Right ventricle myocardium inferior (tissue), 1 donor: ENCODE measurements around the gene FBXO34. TPM values are rescaled to one million over a fixed set of nuclear protein-coding genes. Genes with fewer than 3 reads are reported as not detected.

Experiments used
- ATAC-seq: fragments of 200-7000 bp; cut with Tn5 transposase; one replicate; pipeline ENCODE4 v1.9.1; 2020; ENCODE audit warnings: mild to moderate bottlenecking, moderate library complexity
- DNase-seq: peaks from one replicate; pipeline ENCODE4 v3.0.0; 2021; ENCODE audit errors: missing footprints
- intact Hi-C: fragments of 100-400 bp; cut with DNase I; formaldehyde crosslinking; loops from one replicate; pipeline ENCODE4 v1.11.0; 2022
- long read RNA-seq: library from polyadenylated mRNA; unstranded; transcript quantifications from one replicate; pipeline ENCODE4 v2.0.0, GENCODE V29; 2021
- total RNA-seq: library from RNA; stranded (reverse); fragmentation: NEBNext Ultra II Directional; extraction: Animal tissue kit (Norgen Biotek cat#: 25700); gene quantifications from one replicate; pipeline ENCODE4 v1.2.1, GENCODE V29; 2021
- donor health status: DM: no; HTN: yes; CAD: no; lungs with severe emphysema.

The FBXO34 gene
- 24.5 TPM for total RNA-seq
- long read RNA-seq, transcript FBXO34-201 (2 exons, 3,464 nt) = major isoform, 33 of 37 reads
- long read RNA-seq, partial matches to known transcripts = 3 of 37 reads
- long read RNA-seq, other reads (novel, unspliced or antisense) = 1 of 37 reads

- ATAC-seq = peak; percentile 96
- intact Hi-C loops = loop anchor here (1.0 to 10.0 kb wide), 4 partner anchors 83 to 216 kb away; partner anchors contain the start of genes ATG14 and MAPK1IP1L
- DNase-seq = peak; percentile 100
Measured at GRCh38 chr14:55270832-55271571, at the start of gene FBXO34. Gene FBXO34, plus strand, starts transcription at chr14:55271421. Its CDS starts 78,970 bp downstream, at chr14:55350391.

- DNase-seq (no peak), ATAC-seq (no peak)
- intact Hi-C loops = no loop called here
Measured at GRCh38 chr14:55221968-55222367, 49.3 kb upstream of the FBXO34 start.

GRCh38 chr14:55223364-55223763 lies 47.9 kb upstream of the FBXO34 start:
- no peak for ATAC-seq
- DNase-seq = no peak
- intact Hi-C loops = no loop called here

- ATAC-seq = no peak
- intact Hi-C loops = no loop called here
- no peak for DNase-seq
Measured at GRCh38 chr14:55228261-55228660, 43.0 kb upstream of the FBXO34 start.

GRCh38 chr14:55233591-55233990 lies 37.6 kb upstream of the FBXO34 start:
- ATAC-seq (no peak), DNase-seq (no peak)
- intact Hi-C loops = no loop called here

- ATAC-seq = no peak
- intact Hi-C loops = no loop called here
Measured at GRCh38 chr14:55238019-55238680, 33.1 kb upstream of the FBXO34 start.

GRCh38 chr14:55239320-55239719 lies 31.9 kb upstream of the FBXO34 start:
- intact Hi-C loops = no loop called here
- no peak for DNase-seq
- ATAC-seq = no peak

More at GRCh38 chr14:55238019-55238680, 33.1 kb upstream of the FBXO34 start:
- no peak for DNase-seq

- intact Hi-C loops = no loop called here
- ATAC-seq (no peak), DNase-seq (no peak)
Measured at GRCh38 chr14:55240526-55241178, 30.6 kb upstream of the FBXO34 start.

GRCh38 chr14:55241673-55242072 lies 29.5 kb upstream of the FBXO34 start:
- DNase-seq (no peak), ATAC-seq (no peak)
- intact Hi-C loops = no loop called here

- no peak for DNase-seq
- intact Hi-C loops = no loop called here
- ATAC-seq = no peak
Measured at GRCh38 chr14:55243386-55243785, 27.8 kb upstream of the FBXO34 start.

GRCh38 chr14:55243813-55244212 lies 27.4 kb upstream of the FBXO34 start:
- ATAC-seq = no peak
- intact Hi-C loops = no loop called here
- DNase-seq = no peak

GRCh38 chr14:55245657-55246268 lies 25.5 kb upstream of the FBXO34 start:
- no peak for ATAC-seq
- intact Hi-C loops = no loop called here
- no peak for DNase-seq

GRCh38 chr14:55248411-55248810 lies 22.8 kb upstream of the FBXO34 start:
- DNase-seq (no peak), ATAC-seq (no peak)
- intact Hi-C loops = no loop called here

GRCh38 chr14:55249423-55249822 lies 21.8 kb upstream of the FBXO34 start:
- no peak for ATAC-seq
- intact Hi-C loops = no loop called here
- DNase-seq = no peak

GRCh38 chr14:55253276-55253675 lies 17.9 kb upstream of the FBXO34 start:
- ATAC-seq = no peak
- intact Hi-C loops = no loop called here
- no peak for DNase-seq

GRCh38 chr14:55254581-55254980 lies 16.6 kb upstream of the FBXO34 start:
- ATAC-seq (no peak), DNase-seq (no peak)
- intact Hi-C loops = no loop called here

- DNase-seq = no peak
- ATAC-seq = no peak
- intact Hi-C loops = no loop called here
Measured at GRCh38 chr14:55255979-55256378, 15.2 kb upstream of the FBXO34 start.

- DNase-seq = no peak
- intact Hi-C loops = no loop called here
- no peak for ATAC-seq
Measured at GRCh38 chr14:55256586-55256985, 14.6 kb upstream of the FBXO34 start.

GRCh38 chr14:55265197-55265596 lies 6.0 kb upstream of the FBXO34 start:
- intact Hi-C loops = no loop called here
- ATAC-seq = no peak

More at GRCh38 chr14:55265197-55265596, 6.0 kb upstream of the FBXO34 start:
- no peak for DNase-seq
